Measurements from ENCODE around the gene MYH7. TPM values are rescaled to one million over a fixed set of nuclear protein-coding genes. Genes with fewer than 3 reads are reported as not detected.

MYH7 gene
- total and polyA plus RNA-seq, 2 of the 4 experiments (the other 2 are of a cell fraction), result not detected

- no peak overlapping the region for H3K9ac ChIP-seq (ENCODE audit: low read depth, low read length)
- no peak overlapping the region for H3K4ac ChIP-seq (ENCODE audit: low read depth, low read length)
- no peak overlapping the region for H2AK5ac ChIP-seq (ENCODE audit: low read depth, low read length)
- H3K27ac ChIP-seq (ENCODE audit: insufficient read depth, low read length), result no peak overlapping the region
- no peak overlapping the region for H3K23ac ChIP-seq (ENCODE audit: low read depth, low read length)
- H3K9me3 ChIP-seq (ENCODE audit: control insufficient read depth, insufficient read depth, low read length), result no peaks in the 10 kb centered on the region
- WGBS, 2 experiments (ENCODE audit: extremely low coverage in 2 of 2, insufficient read length in 1 of 2), result no CpG with 5 or more reads among the region's 4 CpGs
- H4K20me1 ChIP-seq (ENCODE audit: insufficient read depth, low read length), result no peaks in the 10 kb centered on the region
- no peak overlapping the region for H2BK20ac ChIP-seq (ENCODE audit: low read depth, low read length)
- no peak overlapping the region for H2BK15ac ChIP-seq (ENCODE audit: low read depth, low read length)
- no peak overlapping the region for H2AK9ac ChIP-seq (replicated peaks; ENCODE audit: low read depth, low read length, poor library complexity)
- no peak overlapping the region for H2BK120ac ChIP-seq (ENCODE audit: low read depth, low read length)
- no peak overlapping the region for H4K91ac ChIP-seq (ENCODE audit: insufficient read depth, low read depth, low read length)
- ATAC-seq (ENCODE audit: low read depth) (no peak), DNase-seq (no peak)
- H3K18ac ChIP-seq (ENCODE audit: low read depth, low read length), result no peak overlapping the region
- intact Hi-C loops (cut with micrococcal nuclease), result no loop called here
- BruUV-seq (replicated peaks), result no TSS peak
- no peaks in the 10 kb centered on the region for H3K4me1 ChIP-seq (ENCODE audit: control insufficient read depth, insufficient read depth, low read length)
- H3K79me1 ChIP-seq (ENCODE audit: low read depth in 1 of 2, low read length in 2 of 2), result no peaks in the 10 kb centered on the region
- no peak overlapping the region for H3K4me3 ChIP-seq (ENCODE audit: insufficient read depth, low read depth, low read length)
- H2AFZ ChIP-seq (replicated peaks; ENCODE audit: low read length, poor library complexity), result no peak overlapping the region
- peaks cover 49% of the 10 kb centered on the region for H3K27me3 ChIP-seq (ENCODE audit: control insufficient read depth, insufficient read depth, low read length)
- no peak overlapping the region for H3K4me2 ChIP-seq (ENCODE audit: low read depth, low read length)
- ChIA-PET POLR2A (ENCODE audit: unreplicated experiment) (no interaction called here), CTCF (no interaction called here)
- H3K56ac ChIP-seq (ENCODE audit: extremely low read depth, insufficient read depth, low read length), result no peak overlapping the region
- H3K36me3 ChIP-seq (ENCODE audit: control insufficient read depth, insufficient read depth, low read length), result no peaks in the 10 kb centered on the region
- H4K8ac ChIP-seq (ENCODE audit: low read depth in 2 of 2, low read length in 2 of 2), result no peak overlapping the region
- no peak overlapping the region for H4K5ac ChIP-seq (ENCODE audit: low read depth, low read length)
- H3K14ac ChIP-seq (replicated peaks; ENCODE audit: low read depth, low read length), result no peak overlapping the region
- TF ChIP-seq BHLHE40 (IDR thresholded peaks at IDR 0.05; ENCODE audit: low read depth, low read length) (no peak), SMC3 (IDR thresholded peaks at IDR 0.05; ENCODE audit: low read depth, low read length) (no peak), RFX5 (IDR thresholded peaks at IDR 0.05; ENCODE audit: low read depth, low read length) (no peak), FOS (IDR thresholded peaks at IDR 0.05; ENCODE audit: low read depth, low read length) (no peak), CEBPB (IDR thresholded peaks at IDR 0.05; ENCODE audit: low read depth, low read length) (no peak), MAZ (IDR thresholded peaks at IDR 0.05; ENCODE audit: borderline replicate concordance, low read depth, low read length) (no peak), NFE2L2 (IDR thresholded peaks at IDR 0.05; ENCODE audit: low read depth, low read length) (no peak)
- TF ChIP-seq, protein P1, sequence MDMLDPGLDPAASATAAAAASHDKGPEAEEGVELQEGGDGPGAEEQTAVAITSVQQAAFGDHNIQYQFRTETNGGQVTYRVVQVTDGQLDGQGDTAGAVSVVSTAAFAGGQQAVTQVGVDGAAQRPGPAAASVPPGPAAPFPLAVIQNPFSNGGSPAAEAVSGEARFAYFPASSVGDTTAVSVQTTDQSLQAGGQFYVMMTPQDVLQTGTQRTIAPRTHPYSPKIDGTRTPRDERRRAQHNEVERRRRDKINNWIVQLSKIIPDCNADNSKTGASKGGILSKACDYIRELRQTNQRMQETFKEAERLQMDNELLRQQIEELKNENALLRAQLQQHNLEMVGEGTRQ (IDR thresholded peaks at IDR 0.05; ENCODE audit: low read depth, low read length), result no peak
- dilution Hi-C loops (cut with HindIII; ENCODE audit: low sequenced_read_pairs, unreplicated experiment), result no loop called here
- H3K9me1 ChIP-seq (ENCODE audit: insufficient read depth, low read length), result peaks cover 2% of the 10 kb centered on the region; the same call in 1 of the 2 replicates
- no peak overlapping the region for H2BK5ac ChIP-seq (ENCODE audit: low read depth, low read length, poor library complexity, severe bottlenecking)
- in situ Hi-C loops (cut with MboI; ENCODE audit: low sequenced_read_pairs), result no loop called here
Measured at GRCh38 chr14:23403908-23404307, 31.6 kb downstream of the MYH7 start.
